GM19397 (cell line): ENCODE data around the gene SIAH2.

ENCODE experiments used
- ATAC-seq: cut with Tn5 transposase; IDR thresholded peaks from one replicate; pipeline ENCODE4 v1.9.1; 2021; ENCODE audit warnings: mild to moderate bottlenecking, moderate library complexity; ENCODE audit not compliant: unreplicated experiment

Gene SIAH2

DNA sequence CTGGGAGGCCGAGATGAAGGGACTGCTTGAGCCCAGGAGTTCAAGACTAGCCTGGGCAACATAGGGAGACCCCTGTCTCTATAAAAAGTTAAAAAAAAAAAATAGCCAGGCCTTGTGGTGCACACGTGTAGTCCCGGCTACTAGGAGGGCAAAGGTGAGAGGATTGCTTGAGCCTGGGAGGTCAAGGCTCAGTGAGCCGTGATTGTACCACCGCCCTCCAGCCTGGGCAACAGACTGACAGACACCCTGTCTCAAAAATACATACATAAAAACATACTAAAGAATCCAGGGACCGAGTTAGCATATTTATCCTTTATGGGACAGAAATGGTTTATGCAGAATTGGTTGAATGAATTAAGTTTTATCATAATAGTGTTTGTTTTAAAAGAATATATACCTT is 13.7 kb downstream of the SIAH2 start:
- no peak for ATAC-seq

GRCh38 chr3:150748684-150749047 is 14.3 kb downstream of the SIAH2 start:
- no peak for ATAC-seq

DNA sequence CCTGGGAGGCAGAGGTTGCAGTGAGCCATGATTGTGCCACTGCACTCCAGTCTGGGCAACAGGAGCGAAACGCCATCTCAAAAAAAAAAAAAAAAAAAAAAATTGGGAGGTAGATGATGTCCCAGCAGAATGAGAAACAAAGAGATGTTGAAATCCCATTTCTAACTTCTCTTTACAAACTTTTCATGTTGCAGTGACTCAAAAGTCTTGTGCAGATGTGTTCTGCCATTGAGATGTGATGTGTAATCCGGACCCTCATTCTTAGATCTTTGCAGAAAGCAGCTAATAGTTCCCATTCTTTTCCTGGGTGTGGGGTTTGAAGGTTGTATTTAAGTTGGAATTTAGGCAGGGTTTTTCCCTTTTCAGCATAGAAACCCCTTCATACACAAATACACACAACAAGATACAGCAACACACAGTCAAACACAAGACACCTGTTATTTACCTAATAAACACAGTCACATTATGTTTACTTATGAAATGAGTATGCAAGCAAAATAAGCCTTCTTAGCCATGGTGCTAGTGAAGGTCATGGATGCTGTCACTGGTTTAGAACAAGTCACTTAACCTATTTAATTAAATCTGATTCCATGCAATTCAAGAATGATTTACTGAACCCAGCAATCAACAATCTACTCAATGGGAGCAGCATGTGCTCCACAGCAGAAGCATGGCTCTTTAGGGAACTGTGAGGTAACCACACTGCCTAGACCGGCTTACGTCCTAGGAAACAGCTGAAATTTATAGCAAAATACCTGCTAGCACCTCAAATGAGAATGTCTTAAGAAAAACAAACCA is 14.9 kb downstream of the SIAH2 start:
- no peak for ATAC-seq

DNA sequence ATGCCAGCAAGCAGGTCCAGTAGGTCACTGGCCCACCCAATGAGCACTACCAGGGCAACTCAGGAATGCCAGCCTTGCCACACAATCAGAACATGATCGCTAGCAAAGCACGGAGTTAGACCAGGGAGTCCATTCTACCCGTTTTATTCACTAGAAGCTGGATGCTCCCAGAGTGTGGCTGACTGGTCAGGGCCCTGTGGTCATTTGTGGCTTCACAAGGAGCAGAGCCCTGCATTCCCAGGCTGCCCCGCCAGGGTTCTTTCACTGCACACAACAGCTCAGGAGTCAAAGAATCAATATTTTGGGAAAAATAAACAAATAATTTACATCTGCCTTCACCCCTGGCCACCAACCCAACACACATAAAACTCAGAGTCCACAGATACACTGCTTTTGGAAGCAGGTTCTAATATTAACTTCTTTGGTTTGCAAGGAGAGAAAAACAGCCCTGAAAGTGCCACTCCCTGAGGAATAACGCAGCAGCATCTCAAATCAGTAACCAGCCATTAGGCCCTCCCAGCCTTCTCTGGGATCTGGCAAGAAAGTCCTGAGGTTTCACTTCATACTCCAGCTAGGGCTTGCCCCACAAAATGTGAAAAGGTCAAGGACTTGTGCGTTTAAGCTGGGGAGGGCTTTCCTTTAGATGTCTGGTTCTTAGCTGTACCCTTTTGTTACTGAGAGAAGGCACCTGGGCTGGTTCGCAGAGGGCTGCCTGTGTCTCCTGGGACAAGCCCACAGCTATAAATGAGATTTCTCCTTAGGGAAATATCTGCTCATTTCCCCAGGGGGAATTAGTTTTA is 16.0 kb downstream of the SIAH2 start:
- no peak for ATAC-seq

GRCh38 chr3:150745832-150746231 is 17.1 kb downstream of the SIAH2 start:
- ATAC-seq: no peak

- ATAC-seq: no peak
These were observed 18.1 kb downstream of the SIAH2 start for GRCh38 chr3:150744919-150745211.

DNA sequence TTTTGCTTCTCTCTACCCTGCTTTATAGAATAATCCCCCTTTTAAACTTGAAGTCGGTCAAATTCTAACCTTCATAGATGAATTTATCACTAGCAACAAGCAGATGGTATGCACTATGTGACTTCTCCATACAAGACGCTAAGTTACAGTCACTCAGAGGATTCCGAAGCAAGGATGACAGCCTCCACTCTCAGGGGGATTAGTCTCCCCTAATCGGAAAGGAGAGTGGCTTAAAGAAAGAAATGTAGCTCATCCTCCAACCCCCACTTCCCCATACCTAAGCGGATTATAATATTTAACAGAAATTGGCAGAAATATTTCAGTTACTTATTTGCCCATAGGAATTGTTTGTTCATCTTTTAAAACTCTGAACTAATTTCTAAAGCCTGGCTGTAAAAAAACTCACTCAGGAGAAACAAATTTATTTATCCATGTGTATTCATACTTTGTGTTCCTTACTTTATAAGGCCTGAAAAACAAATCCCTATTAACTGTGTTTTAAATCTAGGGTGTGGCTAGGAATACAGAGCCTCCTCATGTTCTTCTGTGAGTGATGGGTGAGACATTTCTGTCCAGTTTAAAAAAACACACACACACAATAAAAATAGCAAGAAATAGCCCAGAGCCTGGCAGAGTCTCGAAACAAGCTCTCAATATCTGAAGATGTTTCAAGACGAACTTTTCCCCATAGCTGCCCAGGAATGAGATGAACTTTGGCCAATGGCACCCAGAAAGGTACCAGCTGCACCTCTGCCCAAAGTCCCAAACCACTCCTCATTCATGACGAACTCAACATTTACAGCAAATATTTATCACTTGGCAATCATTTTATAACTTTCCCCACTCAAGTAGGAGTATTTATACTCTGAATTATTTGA is 18.7 kb downstream of the SIAH2 start:
- ATAC-seq: no peak

GRCh38 chr3:150743508-150743907 is 19.5 kb downstream of the SIAH2 start:
- ATAC-seq: no peak

- ATAC-seq: no peak
These were observed 20.3 kb downstream of the SIAH2 start for GRCh38 chr3:150742679-150743078.

DNA sequence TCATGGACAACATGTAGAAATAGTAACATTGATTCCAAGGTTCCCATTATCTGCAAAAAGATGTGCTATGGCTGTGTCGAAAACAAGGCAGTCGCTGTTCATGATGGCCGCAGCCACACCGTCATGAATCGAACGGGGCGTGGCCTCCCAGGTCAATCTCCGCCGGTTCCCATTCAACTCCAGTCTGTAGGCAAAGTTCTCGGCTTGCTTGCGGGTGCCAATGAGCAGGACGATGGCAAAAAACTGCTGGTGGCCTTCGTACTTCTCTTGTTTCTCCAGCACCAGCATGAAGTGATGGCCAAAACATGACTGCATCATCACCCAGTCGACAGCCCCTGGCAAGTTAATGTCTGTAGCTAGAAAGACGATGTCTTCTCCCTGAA is 20.8 kb downstream of the SIAH2 start:
- no peak for ATAC-seq

GRCh38 chr3:150741497-150742140 is 21.4 kb downstream of the SIAH2 start:
- no peak for ATAC-seq

DNA sequence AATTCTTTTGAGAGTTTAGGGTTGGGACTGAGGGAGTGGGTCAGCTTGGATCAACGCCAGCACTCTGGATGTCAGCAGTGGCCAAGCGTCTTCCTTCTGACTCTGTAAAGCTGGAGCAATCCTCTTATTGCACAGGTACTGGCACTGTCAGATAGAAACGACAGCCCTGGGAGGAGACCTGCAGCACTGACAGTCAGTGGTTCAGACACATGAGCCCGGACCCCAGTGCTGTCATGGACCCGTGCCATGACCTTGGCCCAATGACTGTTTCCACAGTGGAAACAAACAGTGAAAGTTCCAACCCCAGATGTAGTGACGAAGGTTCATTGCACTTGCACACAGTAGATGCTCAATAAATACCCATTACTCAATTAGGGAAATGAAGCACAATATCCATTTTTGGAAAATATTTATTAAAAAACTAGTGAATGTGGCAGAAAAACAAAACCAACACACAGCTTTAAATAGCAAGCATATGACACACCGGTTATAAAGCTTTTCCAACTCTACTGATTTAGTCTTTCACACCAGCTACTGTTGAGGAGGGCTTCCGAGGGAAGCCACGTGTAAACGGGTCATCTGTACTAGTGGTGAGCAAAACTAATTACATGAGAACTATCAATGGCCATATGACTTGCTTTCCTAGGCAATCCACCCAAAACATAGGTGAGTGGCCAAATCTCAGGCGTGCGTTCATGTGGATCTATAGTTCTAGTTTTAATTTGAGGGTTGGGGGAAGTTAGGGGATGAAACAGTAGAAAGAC is 22.1 kb downstream of the SIAH2 start:
- no peak for ATAC-seq

DNA sequence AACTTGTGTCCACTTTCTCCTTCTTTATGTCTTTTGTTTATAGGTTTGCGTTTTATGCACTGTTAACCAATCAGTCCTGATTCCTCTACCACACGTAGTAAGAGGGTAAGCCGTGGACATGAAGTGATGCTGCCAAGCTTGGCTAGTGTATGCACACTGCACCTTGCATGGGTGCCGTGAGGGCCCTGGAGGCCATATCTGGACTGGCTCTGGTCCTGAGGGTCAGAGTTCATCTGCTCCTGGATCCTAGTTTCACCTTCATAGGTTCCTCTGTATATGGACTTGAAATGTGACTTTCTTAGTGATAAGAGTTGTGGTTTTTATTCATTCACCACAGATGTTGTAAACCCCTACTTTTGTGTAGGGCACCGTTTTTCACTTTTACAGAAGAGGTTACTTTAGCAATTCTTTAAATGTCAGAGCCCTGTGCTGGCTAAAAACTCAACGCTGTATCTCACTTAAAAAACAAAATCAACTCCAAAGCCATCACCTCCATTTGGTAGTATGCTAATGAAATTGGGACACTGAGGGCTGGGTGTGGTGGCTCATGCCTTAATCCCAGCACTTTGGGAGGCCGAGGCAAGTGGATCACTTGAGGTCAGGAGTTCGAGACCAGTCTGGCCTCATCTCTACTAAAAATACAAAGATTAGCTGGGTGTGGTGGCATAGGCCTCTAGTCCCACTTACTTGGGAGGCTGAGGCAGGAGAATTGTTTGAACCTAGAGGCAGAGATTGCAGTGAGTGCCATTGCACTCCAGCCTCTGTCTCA is 22.9 kb downstream of the SIAH2 start:
- ATAC-seq: peak; percentile 27

DNA sequence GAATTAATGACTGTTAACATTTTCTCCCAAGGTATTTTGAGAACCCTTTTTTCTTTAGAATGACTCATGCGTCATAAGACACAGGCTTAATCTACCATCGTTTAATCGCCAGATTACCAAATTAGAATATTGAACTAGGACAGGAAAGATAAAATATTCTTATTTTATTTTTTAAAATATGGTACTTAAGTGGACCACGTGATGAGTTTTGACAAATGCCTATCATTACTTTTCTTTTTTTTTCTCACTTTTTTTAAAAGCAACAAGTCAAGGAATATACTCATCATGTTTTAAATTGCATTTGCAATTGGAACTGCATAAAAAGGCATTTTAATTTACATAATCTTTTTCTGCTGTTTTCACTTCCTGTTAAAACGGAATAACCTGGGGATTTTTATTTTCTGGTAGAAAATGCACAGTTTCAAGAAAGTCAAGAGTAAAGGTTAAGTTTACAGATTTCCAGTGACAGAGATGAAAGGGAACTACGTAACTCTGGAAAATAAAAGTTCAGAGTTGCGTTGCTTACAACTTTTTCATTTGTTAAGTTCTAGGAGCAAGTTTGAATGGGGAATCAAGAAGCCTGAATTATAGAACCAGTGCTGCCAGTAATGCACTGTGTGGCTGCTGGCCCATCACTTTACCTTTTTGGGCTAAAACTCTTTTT is 23.6 kb downstream of the SIAH2 start:
- peak; percentile 27 for ATAC-seq

- no peak for ATAC-seq
These were observed 24.3 kb downstream of the SIAH2 start for GRCh38 chr3:150738688-150739087.

DNA sequence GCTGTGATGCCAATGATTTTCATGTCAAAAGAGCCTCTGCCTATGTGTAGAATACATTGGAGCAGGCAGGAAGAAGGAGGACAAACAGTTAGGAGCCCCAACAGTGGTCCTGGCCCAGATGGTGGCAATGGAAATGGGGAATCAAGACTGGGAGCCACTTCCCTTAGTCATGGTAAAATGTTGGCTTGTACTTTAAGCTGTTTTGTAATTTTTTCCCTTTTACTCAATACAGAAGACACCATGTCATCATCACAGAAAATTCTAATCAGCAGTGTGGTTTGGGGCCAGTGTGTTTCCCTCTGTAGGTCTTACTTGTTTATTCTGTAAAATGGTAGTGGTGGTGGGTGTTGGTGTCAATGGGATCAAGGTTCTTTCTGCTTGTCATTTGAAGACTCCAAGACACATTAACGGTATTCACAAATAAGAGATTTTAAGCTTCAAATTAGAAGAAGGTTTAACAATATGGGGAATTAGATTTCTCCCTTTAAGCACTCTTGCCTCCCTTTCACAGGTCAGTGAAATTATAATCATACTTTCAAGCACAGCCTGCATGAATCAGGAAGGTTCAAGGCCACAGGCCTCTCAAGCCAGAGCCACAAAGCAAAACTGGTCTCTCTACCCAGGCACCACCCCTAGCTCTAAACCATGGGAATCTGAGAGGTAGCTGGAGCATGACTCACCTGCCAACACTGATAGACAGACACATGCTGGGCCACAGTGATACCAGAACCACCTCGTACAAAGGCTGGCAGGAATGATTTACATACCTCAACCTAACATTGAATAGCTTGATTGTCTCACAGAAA is 24.9 kb downstream of the SIAH2 start:
- ATAC-seq: peak; percentile 48

- ATAC-seq: no peak
These were observed 25.8 kb downstream of the SIAH2 start for GRCh38 chr3:150736903-150737832.
